GM21576 (cell line): ENCODE measurements around the gene DNAJB13.
"Not testable (repeated sequence)": the region's sequence is repeated elsewhere in the genome, so short reads cannot be mapped to it uniquely, and the experiment has no call there.

Experiments used
- ATAC-seq: cut with Tn5 transposase; IDR thresholded peaks from one replicate; pipeline ENCODE4 v1.9.1; 2021; ENCODE audit warnings: mild to moderate bottlenecking, moderate library complexity; ENCODE audit not compliant: unreplicated experiment

The DNAJB13 gene

GRCh38 chr11:73950869-73951710 is at the start of gene DNAJB13:
Gene DNAJB13, plus strand, starts transcription at chr11:73951026. Its CDS starts 44 bp downstream, at chr11:73951070.
- ATAC-seq = no peak

DNA sequence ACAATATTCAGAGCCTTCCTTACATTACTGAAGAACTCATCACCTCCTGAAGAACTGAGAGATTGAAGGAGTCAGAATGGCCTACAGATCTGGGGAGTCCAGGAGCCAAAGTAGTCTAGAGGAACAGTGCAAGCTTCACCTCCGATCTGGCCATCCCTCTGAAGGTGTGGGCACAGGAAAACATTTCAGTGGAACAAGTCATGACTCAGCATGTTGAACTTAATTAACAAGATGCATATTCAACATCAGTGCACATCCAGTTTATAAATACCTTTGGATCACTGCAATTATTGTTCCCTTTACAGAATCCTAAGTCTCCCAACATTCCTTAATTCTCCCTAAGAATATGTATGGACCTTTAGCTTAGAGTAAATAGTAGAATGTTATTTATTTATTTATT is 48.5 kb upstream of the DNAJB13 start:
- no peak for ATAC-seq

GRCh38 chr11:73907191-73907590 is 43.6 kb upstream of the DNAJB13 start:
- ATAC-seq = no peak

DNA sequence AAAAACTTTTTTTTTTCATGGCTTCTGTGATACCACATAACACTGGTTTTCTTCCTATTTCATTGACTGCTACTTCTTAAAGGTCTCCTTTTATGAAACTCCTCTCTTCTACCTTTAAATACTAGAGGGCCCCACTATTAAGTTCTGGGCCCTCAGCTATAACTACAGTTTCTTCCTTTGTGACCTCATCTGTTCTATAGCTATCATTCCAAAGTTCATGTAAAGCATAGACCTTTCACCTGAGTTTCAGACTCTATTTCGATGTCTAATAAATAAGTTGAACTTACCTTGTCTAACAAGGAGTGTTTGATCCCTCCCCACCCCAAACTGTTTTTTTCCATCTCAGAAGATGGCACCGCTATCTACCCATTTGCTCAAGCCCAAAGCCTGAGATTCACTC is 38.8 kb upstream of the DNAJB13 start:
- ATAC-seq = no peak

DNA sequence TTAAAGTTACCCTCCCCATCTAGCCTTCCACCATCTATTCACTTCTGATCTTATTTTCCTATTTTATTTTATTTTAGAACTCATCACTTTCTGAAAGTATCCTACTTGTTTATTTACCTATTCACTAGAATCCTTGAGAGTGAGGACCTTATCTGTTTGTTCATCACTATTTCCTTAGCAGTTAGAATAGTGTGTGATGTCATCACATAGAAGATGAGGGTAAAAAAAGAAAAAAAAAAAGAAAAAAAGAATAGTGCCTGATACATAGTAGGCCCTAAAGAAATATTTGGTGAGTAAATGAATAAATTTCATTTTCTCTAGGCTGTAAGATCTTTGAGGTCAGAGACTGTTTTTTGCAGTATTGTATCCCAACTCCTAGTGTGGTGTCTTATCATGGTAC is 37.4 kb upstream of the DNAJB13 start:
- ATAC-seq = no peak

DNA sequence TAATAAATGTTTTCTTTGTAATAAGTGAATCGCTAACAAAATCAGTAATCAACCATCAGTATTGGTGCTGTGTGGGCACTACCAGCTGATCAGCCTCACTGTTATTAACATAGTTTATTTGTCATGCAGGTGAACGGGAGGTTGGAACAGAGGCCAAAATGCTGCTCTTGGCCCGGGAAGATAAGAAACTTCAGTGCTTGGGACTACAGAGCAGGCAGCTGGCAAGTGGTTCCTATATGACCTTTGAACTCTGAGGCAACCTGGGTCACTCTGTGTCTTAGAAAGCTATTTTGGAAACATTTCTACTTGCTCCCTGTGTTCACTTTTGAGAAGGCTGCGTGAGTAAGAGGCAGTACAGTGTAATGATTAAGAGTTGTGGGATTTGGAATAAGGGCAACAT is 36.5 kb upstream of the DNAJB13 start:
- no peak for ATAC-seq

- ATAC-seq = no peak
These were observed 34.4 kb upstream of the DNAJB13 start for GRCh38 chr11:73916435-73916834.

GRCh38 chr11:73921180-73921579 is 29.6 kb upstream of the DNAJB13 start:
- no peak for ATAC-seq

GRCh38 chr11:73929388-73929787 is 21.4 kb upstream of the DNAJB13 start:
- ATAC-seq = no peak

DNA sequence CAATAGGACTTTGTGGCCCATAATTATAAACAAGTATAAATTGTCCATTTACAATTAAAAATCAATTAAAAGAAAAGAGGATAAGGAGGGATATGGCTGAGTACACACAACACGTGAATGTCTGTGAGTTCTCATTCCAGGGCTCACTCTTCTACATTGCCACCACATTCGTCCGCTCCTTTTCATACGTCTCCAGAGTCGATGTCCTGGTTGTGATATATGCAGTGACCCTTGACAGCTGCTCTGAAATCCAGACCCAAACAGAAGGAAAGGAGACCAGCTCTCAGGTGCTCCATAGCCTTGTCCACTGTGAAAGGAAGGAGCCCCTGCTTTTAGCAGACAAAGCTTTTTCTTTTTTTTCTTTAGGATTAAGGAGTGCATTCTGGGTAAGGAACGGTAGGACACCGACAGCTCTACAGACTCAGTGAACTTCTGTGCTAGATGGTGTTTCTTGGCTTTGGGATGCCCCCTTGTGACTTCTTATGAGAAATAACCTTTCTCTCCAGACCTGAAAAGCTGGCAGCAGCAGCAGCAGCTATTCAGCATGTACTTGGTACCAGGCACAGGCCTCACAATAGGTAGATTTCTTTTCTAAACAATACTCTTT is 19.7 kb upstream of the DNAJB13 start:
- no peak for ATAC-seq

DNA sequence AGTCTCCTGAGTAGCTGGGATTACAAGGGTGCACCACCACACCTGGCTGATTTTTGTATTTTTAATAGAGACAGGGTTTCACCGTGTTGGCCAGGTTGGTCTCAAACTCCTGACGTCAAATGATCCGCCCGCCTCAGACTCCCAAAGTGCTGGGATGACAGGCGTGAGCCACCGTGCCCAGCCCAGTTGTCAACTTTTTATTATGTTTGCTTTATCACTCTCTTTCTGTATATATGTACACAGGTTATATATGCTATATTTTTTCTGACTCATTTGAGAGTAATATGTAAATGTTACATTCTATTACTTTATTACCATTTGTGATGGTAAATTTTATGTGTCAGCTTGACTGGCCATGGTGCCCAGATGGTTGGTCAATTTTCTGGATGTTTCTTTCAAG is 18.9 kb upstream of the DNAJB13 start:
- ATAC-seq = no peak

DNA sequence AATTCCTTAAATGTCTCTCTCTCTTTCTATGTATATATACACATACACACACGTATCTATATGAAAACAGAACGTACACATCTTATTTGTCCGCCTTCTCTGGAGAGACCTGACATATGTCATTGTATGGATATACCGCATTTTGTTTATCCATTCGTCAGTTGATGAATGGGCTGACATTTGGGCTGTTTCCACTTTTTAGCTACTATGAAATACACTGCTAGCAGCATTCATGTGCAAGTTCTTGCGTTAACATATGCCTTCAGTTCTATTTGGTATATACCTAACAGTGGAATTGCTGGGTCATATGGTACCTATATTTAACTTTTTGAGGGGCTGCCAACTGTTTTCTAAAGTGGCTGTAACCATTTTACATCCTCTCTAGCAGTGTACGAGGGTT is 18.0 kb upstream of the DNAJB13 start:
- no peak for ATAC-seq

- ATAC-seq = not testable (repeated sequence)
These were observed 14.8 kb upstream of the DNAJB13 start for GRCh38 chr11:73936047-73936446.

- no peak for ATAC-seq
These were observed 11.7 kb upstream of the DNAJB13 start for GRCh38 chr11:73939096-73939495.

DNA sequence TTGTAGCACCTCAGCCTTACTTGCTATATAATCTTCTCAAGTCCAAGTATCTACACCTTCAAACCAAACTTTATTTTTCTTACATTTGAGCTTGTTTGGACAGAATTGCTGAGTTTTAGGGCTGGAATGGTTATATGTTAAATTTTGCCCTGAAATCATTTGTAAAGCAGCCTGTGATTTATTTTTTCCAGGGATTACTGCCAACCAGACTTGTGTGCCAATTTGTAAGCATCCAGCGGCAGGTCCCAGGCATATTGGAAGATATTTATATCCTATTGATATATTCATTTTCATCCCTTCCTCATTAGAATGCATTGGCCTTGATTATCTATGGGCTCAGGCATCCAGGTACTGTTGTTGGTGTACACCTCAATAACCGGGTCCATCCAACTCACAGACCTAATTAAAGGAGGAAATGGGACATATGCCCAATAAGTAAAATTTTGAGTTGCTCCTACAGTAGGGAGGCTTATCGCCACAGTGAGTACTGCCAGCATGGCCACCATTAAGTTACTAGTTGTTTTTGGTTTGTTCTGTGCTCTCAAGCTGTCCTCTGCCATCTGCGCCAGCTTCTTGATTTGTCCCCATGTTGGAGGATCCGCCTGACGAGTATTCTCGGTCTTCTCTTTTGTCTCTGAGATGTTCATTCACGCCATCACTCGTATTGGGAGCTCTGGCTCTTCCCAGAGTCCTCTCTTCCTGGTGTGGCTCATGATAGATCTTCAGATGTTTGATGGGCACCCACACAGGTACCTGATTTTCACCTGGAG is 9.8 kb upstream of the DNAJB13 start:
- no peak for ATAC-seq

DNA sequence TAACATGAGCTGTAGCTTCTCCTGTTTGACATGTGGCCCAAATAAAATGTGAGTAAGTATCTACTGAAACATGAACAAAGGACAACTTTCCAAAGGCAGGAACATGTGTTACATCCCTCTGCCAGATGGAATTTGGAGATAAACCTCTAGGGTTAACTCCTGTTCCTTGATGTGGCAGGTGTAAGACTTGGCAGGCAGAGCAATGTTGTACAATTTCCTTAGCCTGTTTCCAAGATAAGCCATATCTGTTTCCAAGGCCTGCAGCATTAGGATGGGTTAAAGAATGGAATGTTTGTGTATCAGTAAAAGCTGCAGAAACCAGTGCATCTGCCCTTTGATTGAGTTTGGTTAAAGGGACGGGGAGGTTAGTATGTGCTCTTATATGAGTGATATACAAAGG is 8.8 kb upstream of the DNAJB13 start:
- no peak for ATAC-seq

- no peak for ATAC-seq
These were observed 6.7 kb upstream of the DNAJB13 start for GRCh38 chr11:73944085-73944484.

DNA sequence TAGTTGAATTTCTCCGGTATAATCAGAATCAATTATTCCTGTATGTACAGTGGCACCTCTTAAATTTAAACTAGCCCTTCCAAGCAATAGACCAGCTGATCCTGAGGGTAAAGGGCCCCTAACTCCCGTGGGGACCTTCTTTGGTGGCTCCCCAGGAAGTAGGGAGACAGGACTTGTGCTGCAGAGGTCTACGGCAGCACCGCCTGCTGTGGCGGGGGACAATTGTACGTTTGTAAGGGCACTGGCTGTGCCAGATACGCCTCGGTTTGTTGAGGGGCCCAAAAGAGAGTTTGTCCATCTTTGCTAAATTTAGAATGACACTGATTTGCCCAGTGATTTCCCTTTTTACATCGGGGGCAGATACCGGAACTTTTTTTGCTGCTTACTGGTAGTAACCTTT is 5.9 kb upstream of the DNAJB13 start:
- ATAC-seq = no peak

- ATAC-seq = no peak
These were observed 5.4 kb upstream of the DNAJB13 start for GRCh38 chr11:73945396-73945795.

DNA sequence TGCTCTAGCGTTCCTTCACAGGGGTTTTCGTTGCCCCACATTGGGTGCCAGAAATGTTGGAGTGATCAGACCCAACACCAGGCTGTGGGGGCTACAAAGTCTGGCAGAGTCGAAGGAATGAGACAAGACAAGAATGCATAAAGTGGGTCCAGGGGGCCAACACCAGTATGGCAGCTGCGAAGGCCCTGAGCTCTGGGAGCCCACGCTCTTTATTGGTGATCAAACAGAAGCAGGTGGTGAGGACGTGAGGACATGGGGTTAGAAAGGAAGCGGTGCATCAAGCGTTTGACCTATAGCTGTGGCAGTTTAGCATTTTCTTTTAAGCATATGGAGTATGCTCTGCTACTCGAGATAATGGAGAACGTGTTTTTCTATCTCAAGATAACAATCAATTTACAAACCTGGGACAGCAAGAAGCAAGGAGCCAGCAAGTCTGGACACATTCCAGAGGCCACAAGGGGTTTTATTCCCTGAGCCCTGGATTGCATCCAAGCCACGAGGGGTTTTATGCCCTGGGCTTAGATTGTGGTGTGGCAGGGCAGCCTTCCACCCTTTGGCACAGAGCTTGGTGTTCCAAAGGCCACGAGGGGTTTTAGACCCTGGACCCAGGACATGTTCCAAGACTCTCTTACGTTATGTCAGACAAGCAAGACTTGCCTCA is 3.9 kb upstream of the DNAJB13 start:
- ATAC-seq = no peak

DNA sequence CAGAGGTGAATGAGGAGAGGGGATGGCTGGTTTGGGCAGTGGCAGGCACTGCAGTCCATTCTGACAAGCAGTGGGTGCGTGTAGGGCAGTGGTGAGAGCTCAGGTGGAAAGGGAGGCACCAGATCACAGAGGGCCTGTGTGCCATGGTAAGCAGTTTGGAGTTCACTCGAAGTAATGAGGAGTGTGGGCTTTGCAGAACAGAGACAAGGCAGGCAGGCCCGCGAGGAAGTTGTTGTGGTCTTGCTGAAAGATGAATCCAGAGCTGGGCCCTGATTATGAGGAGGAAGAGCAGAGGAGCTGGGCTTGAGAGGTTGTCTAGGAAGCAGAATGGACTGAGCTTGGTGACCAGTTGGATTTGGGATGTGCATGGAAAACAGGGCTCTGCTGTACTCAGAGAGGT is 1.6 kb upstream of the DNAJB13 start:
- ATAC-seq = no peak
